ENCODE measurements around the gene MYOC.

Gene MYOC

GRCh38 chr1:171590022-171590421 lies 62.5 kb downstream of the MYOC start:
- H3K4me2 ChIP-seq = no peak overlapping the region
- H4K20me1 ChIP-seq (ENCODE audit: insufficient read depth) = no peaks in the 10 kb centered on the region
- H2AFZ ChIP-seq (ENCODE audit: low read depth) = no peak overlapping the region
- no peak overlapping the region for H3K4me3 ChIP-seq (IDR thresholded peaks at IDR 0.05; ENCODE audit: insufficient read depth, low read depth, low read length)
- H3K4me1 ChIP-seq (ENCODE audit: low read depth, poor library complexity, severe bottlenecking) = no peaks in the 10 kb centered on the region
- H3K79me2 ChIP-seq (ENCODE audit: insufficient read depth, low read depth) = peaks cover 4% of the 10 kb centered on the region; the same call in 1 of the 2 replicates
- no peak overlapping the region for H3K9ac ChIP-seq
- peaks cover 38% of the 10 kb centered on the region; the same call in 1 of the 2 replicates for H3K36me3 ChIP-seq (ENCODE audit: insufficient read depth)
- TF ChIP-seq CTCF (conservative IDR thresholded peaks at IDR 0.05; ENCODE audit: low read depth, low read length) = no peak
- H3K27ac ChIP-seq = no peak overlapping the region
- H3K27me3 ChIP-seq (ENCODE audit: insufficient read depth, low read depth) = no peaks in the 10 kb centered on the region

GRCh38 chr1:171588230-171588629 lies 64.3 kb downstream of the MYOC start:
- Histone ChIP-seq H2AFZ (ENCODE audit: low read depth) (no peak overlapping the region), H3K9ac (no peak overlapping the region), H3K4me1 (ENCODE audit: low read depth, poor library complexity, severe bottlenecking) (no peaks in the 10 kb centered on the region), H3K4me2 (no peak overlapping the region), H4K20me1 (ENCODE audit: insufficient read depth) (no peaks in the 10 kb centered on the region), H3K36me3 (ENCODE audit: insufficient read depth) (peaks cover 52% of the 10 kb centered on the region), H3K4me3 (IDR thresholded peaks at IDR 0.05; ENCODE audit: insufficient read depth, low read depth, low read length) (no peak overlapping the region), H3K79me2 (ENCODE audit: insufficient read depth, low read depth) (peaks cover 7% of the 10 kb centered on the region; the same call in 1 of the 2 replicates), H3K27me3 (ENCODE audit: insufficient read depth, low read depth) (no peaks in the 10 kb centered on the region), H3K27ac (no peak overlapping the region)
- TF ChIP-seq CTCF (conservative IDR thresholded peaks at IDR 0.05; ENCODE audit: low read depth, low read length) = no peak

- Histone ChIP-seq H4K20me1 (ENCODE audit: insufficient read depth) (peaks cover 8% of the 10 kb centered on the region), H3K36me3 (ENCODE audit: insufficient read depth) (peaks cover 48% of the 10 kb centered on the region), H3K4me3 (IDR thresholded peaks at IDR 0.05; ENCODE audit: insufficient read depth, low read depth, low read length) (no peak overlapping the region), H3K79me2 (ENCODE audit: insufficient read depth, low read depth) (peaks cover 7% of the 10 kb centered on the region; the same call in 1 of the 2 replicates), H3K4me1 (ENCODE audit: low read depth, poor library complexity, severe bottlenecking) (no peaks in the 10 kb centered on the region), H3K27ac (no peak overlapping the region), H3K9ac (no peak overlapping the region), H3K4me2 (no peak overlapping the region), H3K27me3 (ENCODE audit: insufficient read depth, low read depth) (no peaks in the 10 kb centered on the region), H2AFZ (ENCODE audit: low read depth) (no peak overlapping the region)
- TF ChIP-seq CTCF (conservative IDR thresholded peaks at IDR 0.05; ENCODE audit: low read depth, low read length) = no peak
Measured at GRCh38 chr1:171585715-171586114, 66.8 kb downstream of the MYOC start.
